Measurements from ENCODE around the gene SLC50A1. TPM values are rescaled to one million over a fixed set of nuclear protein-coding genes. Genes with fewer than 3 reads are reported as not detected.

The SLC50A1 gene
- total and polyA plus RNA-seq, 9 of the 15 experiments (the other 6 are each of a cell fraction or from before 2014, with no cell fraction given), result 46.5 to 132 (median 91.9) TPM

- POLR2A ChIA-PET, result interaction anchor here (0.6 kb wide), 2 partner anchors 9 to 615 kb away, joined by 3 to 5 read pairs; no protein-coding TSS in a partner anchor
- Histone ChIP-seq H4K20me1 (replicated peaks; ENCODE audit: control insufficient read depth, insufficient read depth, low read length) (no peaks in the 10 kb centered on the region), H3K9ac (ENCODE audit: insufficient read depth in 1 of 2, low read depth in 2 of 2, low read length in 2 of 2) (no peak overlapping the region), H3K9me3 (replicated peaks; ENCODE audit: control insufficient read depth, insufficient read depth, low read depth, low read length) (no peaks in the 10 kb centered on the region), H3K4me2 (ENCODE audit: insufficient read depth, low read length) (no peak overlapping the region), H3K27ac (ENCODE audit: extremely low read depth, low read depth, low read length) (no peak overlapping the region), H3K27me3 (ENCODE audit: control insufficient read depth in 2 of 2, insufficient read depth in 2 of 2, low read length in 2 of 2) (no peaks in the 10 kb centered on the region), H3K79me2 (ENCODE audit: control insufficient read depth, insufficient read depth, low read length) (no peaks in the 10 kb centered on the region), H3K4me3 (no peak overlapping the region), H3K9me1 (ENCODE audit: control insufficient read depth, insufficient read depth, low read length) (no peaks in the 10 kb centered on the region), H3K4me1 (replicated peaks in 1 of 2; ENCODE audit: control insufficient read depth in 2 of 2, insufficient read depth in 2 of 2, low read length in 2 of 2) (peaks cover 27 to 36% of the 10 kb centered on the region in 2 experiments), H3K36me3 (ENCODE audit: control insufficient read depth, insufficient read depth, low read length) (no peaks in the 10 kb centered on the region), H2AFZ (ENCODE audit: low read depth, low read length) (no peak overlapping the region)
- 59% methylated on average over 2 of the region's 2 CpGs for WGBS (ENCODE audit: insufficient coverage, low coverage, missing lambda C conversion rate)
- intact Hi-C loops (cut with micrococcal nuclease) (no loop called here), in situ Hi-C loops (cut with MboI) (no loop called here)
- DNase-seq (ENCODE audit: extremely low read depth in 1 of 4, low spot score in 3 of 4), result no peak
- no peak for FAIRE-seq
- TF ChIP-seq ZNF431 (CRISPR knock-in tag; IDR thresholded peaks at IDR 0.05) (no peak), ZNF41 (CRISPR knock-in tag; conservative IDR thresholded peaks at IDR 0.05) (no peak), SIRT6 (IDR thresholded peaks at IDR 0.05; ENCODE audit: low read depth, low read length) (no peak), ZFP36 (IDR thresholded peaks at IDR 0.05; ENCODE audit: low read depth, low read length, partially characterized antibody) (no peak), FOXA3 (CRISPR knock-in tag; conservative IDR thresholded peaks at IDR 0.05 in 1 of 2, IDR thresholded peaks at IDR 0.05 in 1 of 2) (no peak), CTCF (IDR thresholded peaks at IDR 0.05 in 2 of 3, conservative IDR thresholded peaks at IDR 0.05 in 1 of 3; ENCODE audit: insufficient read depth in 2 of 3, low read depth in 1 of 3, low read length in 3 of 3) (no peak), ZNF449 (CRISPR knock-in tag; IDR thresholded peaks at IDR 0.05) (no peak), MYNN (IDR thresholded peaks at IDR 0.05) (no peak), MYNN (CRISPR knock-in tag; IDR thresholded peaks at IDR 0.05) (no peak), RBM14 (IDR thresholded peaks at IDR 0.05; ENCODE audit: borderline replicate concordance, insufficient read depth, low read depth, low read length) (no peak), GTF3C2 (IDR thresholded peaks at IDR 0.05; ENCODE audit: borderline replicate concordance, extremely low read depth, insufficient read length) (no peak), CREBBP (IDR thresholded peaks at IDR 0.05; ENCODE audit: low read depth, low read length) (no peak), MLX (CRISPR knock-in tag; conservative IDR thresholded peaks at IDR 0.05) (no peak)
- CTCF ChIA-PET (ENCODE audit: low intra/inter-chr PET ratio), result no interaction called here
- no TSS peak for BruUV-seq (replicated peaks)
- ATAC-seq, result no peak
These were observed 13.3 kb upstream of the SLC50A1 start for GRCh38 chr1:155122308-155122707.

All from K562 (cell line).